Endothelial cell of umbilical vein (primary cell): ENCODE data around the gene TOR1B.

ENCODE experiments used
- EZH2 ChIP-seq: IDR thresholded peaks from 2 replicates; pipeline ENCODE4 v1.6.1; 2012; ENCODE audit warnings: borderline replicate concordance, low read depth, mild to moderate bottlenecking, moderate library complexity, low read length, inconsistent platforms; ENCODE audit not compliant: severe bottlenecking
- FOS ChIP-seq: IDR thresholded peaks from 2 replicates; pipeline ENCODE4 v1.6.1; 2011; ENCODE audit warnings: mild to moderate bottlenecking, low read length, moderate library complexity, borderline replicate concordance; ENCODE audit not compliant: insufficient read depth
- GATA2 ChIP-seq: IDR thresholded peaks from 2 replicates; pipeline ENCODE4 v1.7.0; 2011; ENCODE audit warnings: low read depth, mild to moderate bottlenecking, moderate library complexity, mixed read lengths, low read length; ENCODE audit not compliant: insufficient read length, insufficient read depth
- JUN ChIP-seq: IDR thresholded peaks from 2 replicates; pipeline ENCODE4 v1.6.1; 2011; ENCODE audit warnings: borderline replicate concordance, low read depth; ENCODE audit not compliant: insufficient read length, insufficient read depth
- MAX ChIP-seq: IDR thresholded peaks from 2 replicates; pipeline ENCODE4 v1.6.1; 2011; ENCODE audit not compliant: insufficient read depth, insufficient read length
- MYC ChIP-seq: IDR thresholded peaks from one replicate; pipeline ENCODE4 v1.6.1; 2011; ENCODE audit warnings: mild to moderate bottlenecking, low read depth, low read length
- POLR2A ChIP-seq: IDR thresholded peaks from 2 replicates; pipeline ENCODE4 v1.6.1; 2012; ENCODE audit warnings: low read depth, mild to moderate bottlenecking, control low read depth, low read length
- POLR2AphosphoS5 ChIP-seq: IDR thresholded peaks from 2 replicates; pipeline ENCODE4 v1.6.1; 2012; ENCODE audit warnings: low read depth, mild to moderate bottlenecking, control low read depth, low read length, moderate library complexity; ENCODE audit not compliant: insufficient read depth
- TF ChIP-seq, protein P1 (sequence below), 2 donors: IDR thresholded peaks; 1 replicate in 1 of 2; 2 replicates in 1 of 2; pipeline ENCODE4 v1.5.1; 2011; ENCODE audit warnings: low read length in 2 of 2, mild to moderate bottlenecking in 2 of 2, moderate library complexity in 2 of 2, control low read depth in 1 of 2, inconsistent platforms in 1 of 2, low read depth in 1 of 2; ENCODE audit not compliant: insufficient read depth in 1 of 2; ENCODE audit errors: extremely low read depth in 1 of 2

DNA sequence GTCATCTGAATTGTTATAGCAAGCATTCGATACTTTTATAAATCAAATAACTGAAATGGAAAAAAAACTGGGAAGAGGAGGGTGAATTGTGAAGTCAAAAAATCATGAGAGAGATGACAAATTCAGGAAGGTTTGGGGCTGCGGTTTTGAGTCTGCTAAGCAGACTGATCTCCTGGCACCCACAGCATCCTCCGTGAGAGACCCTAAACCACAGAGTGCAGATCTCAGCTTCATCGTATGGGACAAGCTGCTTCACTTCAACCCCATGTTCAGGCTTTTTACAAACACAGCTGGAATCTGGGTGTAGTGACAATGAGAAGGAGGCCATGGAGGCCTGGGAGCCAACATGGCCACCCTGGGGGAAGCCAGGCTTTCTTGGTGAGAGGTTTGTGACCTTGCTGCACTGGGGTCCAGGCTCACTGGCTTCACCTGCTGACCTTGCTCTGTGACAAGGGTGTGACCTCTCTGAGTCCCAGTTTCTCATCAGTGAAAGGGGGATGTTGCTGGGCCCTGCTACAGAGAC lies 51.7 kb downstream of the TOR1B start:
- TF ChIP-seq, protein P1, sequence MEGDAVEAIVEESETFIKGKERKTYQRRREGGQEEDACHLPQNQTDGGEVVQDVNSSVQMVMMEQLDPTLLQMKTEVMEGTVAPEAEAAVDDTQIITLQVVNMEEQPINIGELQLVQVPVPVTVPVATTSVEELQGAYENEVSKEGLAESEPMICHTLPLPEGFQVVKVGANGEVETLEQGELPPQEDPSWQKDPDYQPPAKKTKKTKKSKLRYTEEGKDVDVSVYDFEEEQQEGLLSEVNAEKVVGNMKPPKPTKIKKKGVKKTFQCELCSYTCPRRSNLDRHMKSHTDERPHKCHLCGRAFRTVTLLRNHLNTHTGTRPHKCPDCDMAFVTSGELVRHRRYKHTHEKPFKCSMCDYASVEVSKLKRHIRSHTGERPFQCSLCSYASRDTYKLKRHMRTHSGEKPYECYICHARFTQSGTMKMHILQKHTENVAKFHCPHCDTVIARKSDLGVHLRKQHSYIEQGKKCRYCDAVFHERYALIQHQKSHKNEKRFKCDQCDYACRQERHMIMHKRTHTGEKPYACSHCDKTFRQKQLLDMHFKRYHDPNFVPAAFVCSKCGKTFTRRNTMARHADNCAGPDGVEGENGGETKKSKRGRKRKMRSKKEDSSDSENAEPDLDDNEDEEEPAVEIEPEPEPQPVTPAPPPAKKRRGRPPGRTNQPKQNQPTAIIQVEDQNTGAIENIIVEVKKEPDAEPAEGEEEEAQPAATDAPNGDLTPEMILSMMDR (IDR thresholded peaks at IDR 0.05; ENCODE audit: extremely low read depth in 1 of 2, insufficient read depth in 1 of 2, low read depth in 1 of 2, low read length in 2 of 2): no peak
- TF ChIP-seq POLR2AphosphoS5 (no peak), POLR2A (no peak), JUN (no peak), EZH2 (no peak), MAX (no peak), FOS (no peak), MYC (no peak), GATA2 (no peak)
